GM12878 (cell line): ENCODE data around the gene EXOC3L4. TPM values are rescaled to one million over a fixed set of nuclear protein-coding genes. Genes with fewer than 3 reads are reported as not detected.

Experiments
- ATAC-seq: fragments of 200-7000 bp; cut with Tn5 transposase; 3 replicates; pipeline ENCODE4 v1.9.1; 2020; ENCODE audit warnings: mild to moderate bottlenecking, moderate library complexity
- BruUV-seq: library from RNA; stranded (reverse); fragments of 400-500 nt; replicated peaks from 2 replicates; lab custom pipeline; 2021; lab: Mats Ljungman, UMichigan
- CTCF ChIA-PET: fragments of 300-600 bp; sonication (Branson Sonifier 250); formaldehyde crosslinking; extraction: SDS; loops from one replicate; lab custom pipeline; 2021; ENCODE audit warnings: inconsistent platforms; lab: Yijun Ruan, JAX
- POLR2A ChIA-PET: fragments of 350-600 bp; formaldehyde crosslinking; extraction: SDS; loops from one replicate; lab custom pipeline; 2021; ENCODE audit warnings: inconsistent platforms; lab: Charles Lee
- RAD21 ChIA-PET: fragments of 300-600 bp; sonication (Branson Sonifier 250); formaldehyde crosslinking; loops from one replicate; lab custom pipeline; 2023; ENCODE audit warnings: antibody characterized with exemption; ENCODE audit not compliant: unreplicated experiment; lab: Charles Lee
- SMC1A ChIA-PET: fragments of 300-600 bp; sonication (Branson Sonifier 250); formaldehyde crosslinking; loops from one replicate; lab custom pipeline; 2023; ENCODE audit not compliant: unreplicated experiment, uncharacterized antibody; lab: Charles Lee
- DNase-seq: peaks from one replicate; pipeline ENCODE4 v3.0.0-alpha.2; 2011; ENCODE audit warnings: low read depth, low spot score
- FAIRE-seq: peaks from 3 replicates; lab custom pipeline; 2011; peaks lifted over from hg19 to GRCh38; lab: Jason Lieb, UNC
- H2AFZ ChIP-seq: 2 replicates; pipeline ENCODE4 v1.6.0; 2011; ENCODE audit warnings: low read depth, low read length, control low read depth; ENCODE audit not compliant: control insufficient read depth
- H3K27ac ChIP-seq: 2 replicates; pipeline ENCODE4 v1.5.1; 2011; ENCODE audit warnings: control low read depth; ENCODE audit not compliant: control insufficient read depth, insufficient read depth
- H3K27me3 ChIP-seq, 2 experiments: replicated peaks in 1 of 2; 2 replicates each; pipeline versions ENCODE4 v1.6.0 to v1.6.1; 2011; ENCODE audit warnings: low read length in 1 of 2; ENCODE audit not compliant: control insufficient read depth in 2 of 2, insufficient read depth in 2 of 2
- H3K36me3 ChIP-seq, 2 experiments: 2 replicates each; pipeline ENCODE4 v1.5.1; 2011; ENCODE audit warnings: low read length in 1 of 2; ENCODE audit not compliant: control insufficient read depth in 2 of 2, insufficient read depth in 2 of 2
- H3K4me1 ChIP-seq: 2 replicates; pipeline ENCODE4 v1.6.1; 2011; ENCODE audit warnings: mild to moderate bottlenecking, low read length, moderate library complexity, mixed read lengths; ENCODE audit not compliant: control insufficient read depth, insufficient read depth
- H3K4me2 ChIP-seq: 2 replicates; pipeline ENCODE4 v1.6.0; 2011; ENCODE audit warnings: control low read depth; ENCODE audit not compliant: control insufficient read depth, insufficient read depth
- H3K4me3 ChIP-seq: fragments of 200-600 bp; sonication (generic); 2 replicates; pipeline ENCODE4 v1.5.1; 2016
- H3K79me2 ChIP-seq: 2 replicates; pipeline ENCODE4 v1.6.0; 2011; ENCODE audit warnings: low read length; ENCODE audit not compliant: control insufficient read depth, insufficient read depth
- H3K9ac ChIP-seq: 2 replicates; pipeline ENCODE4 v1.8.0; 2011; ENCODE audit warnings: low read length, control low read depth, mixed read lengths; ENCODE audit not compliant: control insufficient read depth, insufficient read depth
- H3K9me3 ChIP-seq: replicated peaks from 3 replicates; pipeline ENCODE4 v1.5.1; 2011; ENCODE audit warnings: mild to moderate bottlenecking, low read length; ENCODE audit not compliant: control insufficient read depth, insufficient read depth
- H4K20me1 ChIP-seq: 2 replicates; pipeline ENCODE4 v1.6.0; 2011; ENCODE audit not compliant: control insufficient read depth, insufficient read depth
- NFYB ChIP-seq: IDR thresholded peaks from 2 replicates; pipeline ENCODE4 v1.6.1; 2011; ENCODE audit warnings: low read depth, mild to moderate bottlenecking, low read length, improper control_type of control experiment, moderate library complexity; ENCODE audit not compliant: insufficient read depth
- SPI1 ChIP-seq: IDR thresholded peaks from 2 replicates; pipeline ENCODE4 v1.6.1; 2011; ENCODE audit warnings: low read depth, mild to moderate bottlenecking, low read length, moderate library complexity, borderline replicate concordance; ENCODE audit not compliant: insufficient read depth
- WGBS: methylation state at CpG from one replicate; pipeline ENCODE4 v1.1.6; 2016; ENCODE audit warnings: low lambda C conversion rate; ENCODE audit not compliant: insufficient replicate concordance, insufficient coverage; ENCODE audit errors: missing lambda C conversion rate; 5-methylcytosine and 5-hydroxymethylcytosine counted together
- in situ Hi-C: fragments of 300-500 bp; cut with MboI; formaldehyde crosslinking; loops from 9 replicates; pipeline ENCODE4 v1.14.3; 2018; ENCODE audit warnings: mixed read lengths
- intact Hi-C: fragments of 100-400 bp; cut with micrococcal nuclease; formaldehyde crosslinking; loops from one replicate; pipeline ENCODE4 v1.14.2; 2022; ENCODE audit not compliant: unreplicated experiment
- polyA plus RNA-seq, 11 experiments: library from polyadenylated mRNA; depleted of rRNA in 4 of 11; unstranded in 6 of 11; stranded (reverse) in 5 of 11; fragments of >200 nt; fragmentation: Nextera tagmentation in 4 of 11; fragmentation: Illumina TruSeq in 1 of 11; extraction: Ambion mirVana in 4 of 11; extraction: Trizol in 1 of 11; gene quantifications; 1 replicate in 1 of 11; 2 replicates in 10 of 11; pipeline versions ENCODE4 v1.2.1 to v1.2.3, GENCODE V29; 2011 to 2016; ENCODE audit warnings: inconsistent platforms in 2 of 11, missing spikeins in 2 of 11, low read depth in 1 of 11
- total RNA-seq, 4 experiments: library from RNA; depleted of rRNA in 3 of 4; stranded (reverse); fragments of >200 nt in 3 of 4; fragmentation: Illumina TruSeq in 1 of 4; extraction: Trizol in 1 of 4; gene quantifications; 2 replicates each; pipeline versions ENCODE4 v1.2.1 to v1.2.3, GENCODE V29; 2013 to 2021
- TF ChIP-seq, protein P1 (sequence below): fragments of 150-350 bp; IDR thresholded peaks from 2 replicates; pipeline ENCODE4 v1.6.1; 2014; ENCODE audit warnings: mild to moderate bottlenecking, low read depth, low read length

EXOC3L4 gene
- total and polyA plus RNA-seq, 10 of the 15 experiments (the other 5 are each of a cell fraction or from before 2014, with no cell fraction given): not detected

DNA sequence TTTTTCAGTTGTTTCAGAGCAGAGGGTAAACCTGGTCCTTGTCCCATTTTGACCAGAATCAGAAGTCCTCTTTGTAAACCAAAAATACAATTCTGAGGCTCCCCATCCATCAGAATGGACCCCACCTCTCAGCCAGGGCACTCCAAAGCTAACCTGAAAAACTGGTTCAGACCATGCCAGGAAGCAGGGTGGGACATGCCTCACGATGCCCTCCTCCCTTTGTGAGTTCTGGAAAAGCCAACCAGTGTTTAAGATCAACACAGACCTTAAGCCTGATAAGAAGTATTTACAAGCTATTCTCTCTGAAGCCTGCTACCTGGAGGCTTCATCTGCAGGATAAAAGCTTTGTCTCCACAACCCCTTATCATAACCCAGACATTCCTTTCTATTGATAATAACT lies 64.2 kb downstream of the EXOC3L4 start:
- WGBS: 0% methylated on average over 1 of the region's 1 CpG
- ChIA-PET POLR2A (no interaction called here), CTCF (no interaction called here)

More for the DNA sequence above, 64.2 kb downstream of the EXOC3L4 start:
- no TSS peak for BruUV-seq
- Histone ChIP-seq H2AFZ (no peak overlapping the region), H3K27me3 (peaks cover 0 to 3% of the 10 kb centered on the region in 2 experiments; a peak in 2 of 4 replicates), H3K4me1 (no peaks in the 10 kb centered on the region), H3K79me2 (no peaks in the 10 kb centered on the region), H3K27ac (no peak overlapping the region), H3K9me3 (no peaks in the 10 kb centered on the region), H3K9ac (no peak overlapping the region), H4K20me1 (no peaks in the 10 kb centered on the region), H3K4me3 (no peak overlapping the region), H3K4me2 (no peak overlapping the region), H3K36me3 (no peaks in the 10 kb centered on the region)
- RAD21 ChIA-PET: interaction anchor here (1.0 kb wide), 1 partner anchor 54 kb away, joined by 3 read pairs; no protein-coding TSS in a partner anchor
- TF ChIP-seq SPI1 (no peak), NFYB (no peak)
- TF ChIP-seq, protein P1, sequence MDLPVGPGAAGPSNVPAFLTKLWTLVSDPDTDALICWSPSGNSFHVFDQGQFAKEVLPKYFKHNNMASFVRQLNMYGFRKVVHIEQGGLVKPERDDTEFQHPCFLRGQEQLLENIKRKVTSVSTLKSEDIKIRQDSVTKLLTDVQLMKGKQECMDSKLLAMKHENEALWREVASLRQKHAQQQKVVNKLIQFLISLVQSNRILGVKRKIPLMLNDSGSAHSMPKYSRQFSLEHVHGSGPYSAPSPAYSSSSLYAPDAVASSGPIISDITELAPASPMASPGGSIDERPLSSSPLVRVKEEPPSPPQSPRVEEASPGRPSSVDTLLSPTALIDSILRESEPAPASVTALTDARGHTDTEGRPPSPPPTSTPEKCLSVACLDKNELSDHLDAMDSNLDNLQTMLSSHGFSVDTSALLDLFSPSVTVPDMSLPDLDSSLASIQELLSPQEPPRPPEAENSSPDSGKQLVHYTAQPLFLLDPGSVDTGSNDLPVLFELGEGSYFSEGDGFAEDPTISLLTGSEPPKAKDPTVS: no peak
- DNase-seq (no peak), FAIRE-seq (no peak), ATAC-seq (no peak)
- intact Hi-C loops: no loop called here
- SMC1A ChIA-PET: no interaction called here
- in situ Hi-C loops: no loop called here

Other genes with a start within 250 kb of the EXOC3L4 start
- 0.11 and 0.17 TPM in 2 replicates for gene AMN, start 172.1 kb upstream of the EXOC3L4 start, total RNA-seq (2014; rRNA removed)
- gene AMN, start 172.1 kb upstream of the EXOC3L4 start, total RNA-seq (2014; rRNA removed; fragmentation: Illumina TruSeq; extraction: Trizol): not detected in 2 replicates
- gene AMN, start 172.1 kb upstream of the EXOC3L4 start, total RNA-seq (2021): 0.33 and 0.82 TPM in 2 replicates
- gene AMN, start 172.1 kb upstream of the EXOC3L4 start, polyA plus RNA-seq (2011; rRNA removed): 0.04 and 0.10 TPM in 2 replicates
- gene AMN, start 172.1 kb upstream of the EXOC3L4 start, polyA plus RNA-seq (2014; fragmentation: Illumina TruSeq; extraction: Trizol): 0.03 TPM in 1 of 2 replicates, not detected in the other
- gene AMN, start 172.1 kb upstream of the EXOC3L4 start, polyA plus RNA-seq (2014; fragmentation: Nextera tagmentation; extraction: Ambion mirVana): not detected
- 0.24 TPM in 1 of 2 replicates, not detected in the other for gene AMN, start 172.1 kb upstream of the EXOC3L4 start, polyA plus RNA-seq (2014; rRNA removed)
- gene AMN, start 172.1 kb upstream of the EXOC3L4 start, polyA plus RNA-seq (2016; fragmentation: Nextera tagmentation; extraction: Ambion mirVana): not detected
- gene CDC42BPB, start 37.2 kb upstream of the EXOC3L4 start, total RNA-seq (2014; rRNA removed): 15.3 and 19.9 TPM in 2 replicates
- gene CDC42BPB, start 37.2 kb upstream of the EXOC3L4 start, total RNA-seq (2014; rRNA removed; fragmentation: Illumina TruSeq; extraction: Trizol): 10.0 and 10.7 TPM in 2 replicates
- 20.3 and 22.0 TPM in 2 replicates for gene CDC42BPB, start 37.2 kb upstream of the EXOC3L4 start, total RNA-seq (2021)
- gene CDC42BPB, start 37.2 kb upstream of the EXOC3L4 start, polyA plus RNA-seq (2011; rRNA removed): 17.4 and 22.1 TPM in 2 replicates
- 8.4 and 15.9 TPM in 2 replicates for gene CDC42BPB, start 37.2 kb upstream of the EXOC3L4 start, polyA plus RNA-seq (2014; fragmentation: Illumina TruSeq; extraction: Trizol)
- under 1 TPM; 0.42 to 0.46 TPM for gene CDC42BPB, start 37.2 kb upstream of the EXOC3L4 start, polyA plus RNA-seq (2014; fragmentation: Nextera tagmentation; extraction: Ambion mirVana)
- gene CDC42BPB, start 37.2 kb upstream of the EXOC3L4 start, polyA plus RNA-seq (2014; rRNA removed): 18.3 and 23.6 TPM in 2 replicates
- 1 to 10 TPM in 1 of 2 experiments, under 1 TPM in 1; 0.82 to 1.7 TPM for gene CDC42BPB, start 37.2 kb upstream of the EXOC3L4 start, polyA plus RNA-seq (2016; fragmentation: Nextera tagmentation; extraction: Ambion mirVana)
- gene LBHD2, start 10.5 kb upstream of the EXOC3L4 start, total RNA-seq (2014; rRNA removed): not detected in 2 replicates
- not detected in 2 replicates for gene LBHD2, start 10.5 kb upstream of the EXOC3L4 start, total RNA-seq (2014; rRNA removed; fragmentation: Illumina TruSeq; extraction: Trizol)
- not detected in 2 replicates for gene LBHD2, start 10.5 kb upstream of the EXOC3L4 start, total RNA-seq (2021)
- not detected in 2 replicates for gene LBHD2, start 10.5 kb upstream of the EXOC3L4 start, polyA plus RNA-seq (2011; rRNA removed)
- gene LBHD2, start 10.5 kb upstream of the EXOC3L4 start, polyA plus RNA-seq (2014; fragmentation: Illumina TruSeq; extraction: Trizol): not detected in 2 replicates
- gene LBHD2, start 10.5 kb upstream of the EXOC3L4 start, polyA plus RNA-seq (2014; fragmentation: Nextera tagmentation; extraction: Ambion mirVana): not detected
- gene LBHD2, start 10.5 kb upstream of the EXOC3L4 start, polyA plus RNA-seq (2014; rRNA removed): not detected in 2 replicates
- gene LBHD2, start 10.5 kb upstream of the EXOC3L4 start, polyA plus RNA-seq (2016; fragmentation: Nextera tagmentation; extraction: Ambion mirVana): not detected
- 75.4 and 81.6 TPM in 2 replicates for gene TNFAIP2, start 28.7 kb downstream of the EXOC3L4 start, total RNA-seq (2014; rRNA removed)
- gene TNFAIP2, start 28.7 kb downstream of the EXOC3L4 start, total RNA-seq (2014; rRNA removed; fragmentation: Illumina TruSeq; extraction: Trizol): 51.0 and 58.3 TPM in 2 replicates
- gene TNFAIP2, start 28.7 kb downstream of the EXOC3L4 start, total RNA-seq (2021): 107 and 116 TPM in 2 replicates
- 38.5 and 66.7 TPM in 2 replicates for gene TNFAIP2, start 28.7 kb downstream of the EXOC3L4 start, polyA plus RNA-seq (2011; rRNA removed)
- gene TNFAIP2, start 28.7 kb downstream of the EXOC3L4 start, polyA plus RNA-seq (2014; fragmentation: Illumina TruSeq; extraction: Trizol): 36.8 and 67.5 TPM in 2 replicates
- 100 to 1,000 TPM in 1 of 2 experiments, 10 to 100 TPM in 1; 85.6 to 106 TPM for gene TNFAIP2, start 28.7 kb downstream of the EXOC3L4 start, polyA plus RNA-seq (2014; fragmentation: Nextera tagmentation; extraction: Ambion mirVana)
- gene TNFAIP2, start 28.7 kb downstream of the EXOC3L4 start, polyA plus RNA-seq (2014; rRNA removed): 137 and 150 TPM in 2 replicates
- gene TNFAIP2, start 28.7 kb downstream of the EXOC3L4 start, polyA plus RNA-seq (2016; fragmentation: Nextera tagmentation; extraction: Ambion mirVana): 1 to 10 TPM; 7.1 TPM
- gene EIF5, start 239.5 kb downstream of the EXOC3L4 start, total RNA-seq (2014; rRNA removed): 68.6 and 75.6 TPM in 2 replicates
- 84.1 and 92.7 TPM in 2 replicates for gene EIF5, start 239.5 kb downstream of the EXOC3L4 start, total RNA-seq (2014; rRNA removed; fragmentation: Illumina TruSeq; extraction: Trizol)
- gene EIF5, start 239.5 kb downstream of the EXOC3L4 start, total RNA-seq (2021): 156 and 166 TPM in 2 replicates
- 268 and 275 TPM in 2 replicates for gene EIF5, start 239.5 kb downstream of the EXOC3L4 start, polyA plus RNA-seq (2011; rRNA removed)
- 137 and 204 TPM in 2 replicates for gene EIF5, start 239.5 kb downstream of the EXOC3L4 start, polyA plus RNA-seq (2014; fragmentation: Illumina TruSeq; extraction: Trizol)
- 10 to 100 TPM; 51.2 to 80.9 TPM for gene EIF5, start 239.5 kb downstream of the EXOC3L4 start, polyA plus RNA-seq (2014; fragmentation: Nextera tagmentation; extraction: Ambion mirVana)
- 83.2 and 89.1 TPM in 2 replicates for gene EIF5, start 239.5 kb downstream of the EXOC3L4 start, polyA plus RNA-seq (2014; rRNA removed)
- 100 to 1,000 TPM; 312 to 360 TPM for gene EIF5, start 239.5 kb downstream of the EXOC3L4 start, polyA plus RNA-seq (2016; fragmentation: Nextera tagmentation; extraction: Ambion mirVana)